ENCODE data around the gene ZFPM1.
"Not testable (repeated sequence)": the region's sequence is repeated elsewhere in the genome, so short reads cannot be mapped to it uniquely, and the experiment has no call there.

The ZFPM1 gene

GRCh38 chr16:88464447-88465318 is 11.6 kb downstream of the ZFPM1 start:
- no peak for DNase-seq (ENCODE audit: low read depth)

DNA sequence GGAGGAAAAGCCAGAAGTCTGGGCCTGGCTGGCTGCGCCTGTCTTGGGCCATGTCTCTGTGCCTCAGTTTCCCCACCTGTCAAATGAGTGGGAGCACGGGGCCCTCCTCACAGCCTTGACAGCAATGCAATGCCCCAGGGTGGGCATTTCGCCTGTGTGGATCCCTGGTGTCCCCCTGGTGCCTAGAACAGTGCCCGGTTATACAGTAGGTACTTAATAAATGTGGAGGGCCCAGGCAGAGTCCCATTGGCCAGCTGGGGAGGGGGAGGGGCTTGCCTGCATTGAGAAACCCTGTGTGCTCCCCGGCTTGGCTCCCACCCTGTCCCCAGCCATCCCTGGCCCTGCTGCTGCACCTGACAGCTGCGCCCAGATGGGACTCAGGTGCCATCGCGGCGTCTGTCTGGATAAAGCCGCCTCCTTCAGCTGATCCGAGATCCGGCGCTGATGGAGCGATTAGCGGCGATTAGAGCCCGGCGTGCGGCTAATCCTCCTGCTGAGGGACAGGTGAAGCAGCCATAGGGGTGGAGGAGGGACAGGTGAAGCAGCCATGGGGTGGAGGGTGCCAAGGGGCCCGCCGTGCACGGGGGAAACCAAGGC is 12.4 kb downstream of the ZFPM1 start:
- no peak for DNase-seq (ENCODE audit: low read depth)

DNA sequence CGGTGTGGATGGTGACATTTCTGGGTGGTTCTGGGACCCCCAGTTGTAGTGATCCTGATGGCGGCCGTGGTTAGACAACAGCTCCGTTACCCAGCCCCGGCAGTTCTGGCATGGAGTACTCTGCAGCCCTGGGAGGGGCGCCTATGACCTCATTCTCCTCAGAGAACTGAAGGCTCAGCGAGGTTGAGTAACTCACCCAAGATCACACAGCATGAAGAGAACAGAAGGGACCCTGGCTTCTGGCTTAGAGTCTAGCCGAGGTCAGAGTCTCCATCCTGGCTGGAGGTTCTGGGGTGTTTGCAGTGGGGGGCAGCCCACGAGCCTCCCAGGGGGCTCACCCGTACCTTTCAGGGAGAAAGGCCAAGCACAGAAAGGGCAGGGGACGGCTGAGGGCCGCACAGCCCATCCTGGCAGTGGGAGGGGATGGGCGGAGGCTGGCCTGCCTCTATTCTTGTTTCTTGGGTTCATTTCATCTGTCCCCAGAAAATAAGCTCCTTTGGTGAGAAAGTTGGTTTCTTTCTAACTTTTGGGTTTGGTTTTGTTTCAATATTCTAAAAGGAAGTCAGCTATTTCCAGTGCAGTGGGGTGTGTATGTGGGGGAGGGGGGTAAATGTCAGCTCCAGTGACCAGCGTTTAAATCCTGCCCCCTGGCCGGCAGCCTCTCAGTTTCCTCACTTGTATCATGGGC is 13.2 kb downstream of the ZFPM1 start:
- no peak for DNase-seq (ENCODE audit: low read depth)

DNA sequence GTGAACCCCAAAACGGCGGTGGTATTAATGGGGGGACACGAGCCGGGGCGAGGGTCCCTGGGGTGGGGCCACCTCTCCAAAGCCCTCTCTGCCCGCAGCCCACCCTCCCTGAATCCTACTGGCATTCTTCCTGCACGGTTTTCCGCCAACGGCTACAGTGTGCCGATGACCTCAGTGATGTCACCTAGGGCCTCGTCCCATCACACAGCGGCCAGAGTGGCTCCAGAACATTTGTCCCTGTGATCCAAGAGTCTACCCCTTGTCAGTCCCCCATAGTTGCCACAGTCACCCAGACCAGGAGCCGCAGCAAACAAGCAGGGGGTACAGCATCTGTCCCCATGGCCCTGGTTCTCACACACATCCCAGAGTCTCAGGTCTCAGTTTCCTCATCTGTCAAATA is 13.9 kb downstream of the ZFPM1 start:
- DNase-seq (ENCODE audit: low read depth), result no peak

GRCh38 chr16:88467541-88467944 is 14.5 kb downstream of the ZFPM1 start:
- no peak for DNase-seq (ENCODE audit: low read depth)

GRCh38 chr16:88468275-88469129 is 15.4 kb downstream of the ZFPM1 start:
- peak; percentile 41 for DNase-seq (ENCODE audit: low read depth)

GRCh38 chr16:88469615-88470395 is 16.7 kb downstream of the ZFPM1 start:
- DNase-seq (ENCODE audit: low read depth), result no peak

DNA sequence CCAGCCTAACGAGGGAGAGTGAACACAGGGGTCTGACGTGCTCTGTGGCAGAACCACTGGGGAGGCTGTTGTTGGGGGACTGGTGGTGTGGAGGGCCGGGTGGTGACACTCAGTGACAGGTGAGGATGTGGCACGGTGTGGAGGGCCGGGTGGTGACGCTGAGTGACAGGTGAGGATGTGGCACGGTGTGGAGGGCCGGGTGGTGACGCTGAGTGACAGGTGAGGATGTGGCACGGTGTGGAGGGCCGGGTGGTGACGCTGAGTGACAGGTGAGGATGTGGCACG is 17.3 kb downstream of the ZFPM1 start:
- not testable (repeated sequence) for DNase-seq (ENCODE audit: low read depth)

GRCh38 chr16:88470696-88471095 is 17.6 kb downstream of the ZFPM1 start:
- not testable (repeated sequence) for DNase-seq (ENCODE audit: low read depth)

- no peak for DNase-seq (ENCODE audit: low read depth)
These were observed 18.0 kb downstream of the ZFPM1 start for GRCh38 chr16:88471115-88471514.

DNA sequence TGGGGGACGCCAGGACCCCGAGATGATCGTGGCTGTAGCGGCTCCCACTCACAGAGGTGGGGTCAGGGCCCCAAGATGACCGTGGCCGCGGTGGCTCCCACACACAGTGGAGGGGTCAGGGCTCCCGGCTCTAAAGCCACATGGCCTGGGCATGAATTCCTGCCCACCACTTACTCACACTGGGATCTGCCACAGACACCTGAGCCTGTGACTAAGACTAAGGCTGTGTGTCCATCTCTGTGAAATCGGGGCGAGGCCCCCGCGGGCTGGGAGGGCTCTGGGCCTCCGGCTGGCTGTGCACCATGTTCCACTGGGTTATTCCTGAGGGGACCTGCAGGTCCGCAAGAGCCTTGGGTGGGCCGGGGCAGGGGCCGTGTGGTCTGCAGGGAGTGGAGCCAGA is 18.5 kb downstream of the ZFPM1 start:
- no peak for DNase-seq (ENCODE audit: low read depth)

DNA sequence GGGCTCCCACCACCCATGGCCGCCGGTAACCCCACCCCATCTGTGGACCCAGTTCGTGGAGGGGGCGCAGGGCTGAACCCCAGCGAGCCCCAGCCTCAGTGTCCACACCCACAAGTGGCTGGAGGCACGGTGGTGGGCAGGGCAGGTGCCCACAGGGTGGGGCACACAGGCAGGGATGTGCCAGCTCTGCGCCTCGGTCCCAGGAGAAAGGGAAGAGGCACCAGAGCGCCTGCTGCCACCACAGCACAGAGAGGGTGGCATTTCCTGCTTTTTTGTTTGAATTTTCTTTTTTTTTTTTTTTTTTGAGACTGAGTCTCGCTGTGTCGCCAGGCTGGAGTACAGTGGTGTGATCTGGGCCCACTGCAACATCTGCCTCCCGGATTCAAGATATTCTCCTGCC is 19.0 kb downstream of the ZFPM1 start:
- DNase-seq (ENCODE audit: low read depth), result no peak

- no peak for DNase-seq (ENCODE audit: low read depth)
These were observed 19.6 kb downstream of the ZFPM1 start for GRCh38 chr16:88472637-88473205.

- no peak for DNase-seq (ENCODE audit: low read depth)
These were observed 20.8 kb downstream of the ZFPM1 start for GRCh38 chr16:88473666-88474534.

GRCh38 chr16:88475037-88475436 is 22.0 kb downstream of the ZFPM1 start:
- no peak for DNase-seq (ENCODE audit: low read depth)

DNA sequence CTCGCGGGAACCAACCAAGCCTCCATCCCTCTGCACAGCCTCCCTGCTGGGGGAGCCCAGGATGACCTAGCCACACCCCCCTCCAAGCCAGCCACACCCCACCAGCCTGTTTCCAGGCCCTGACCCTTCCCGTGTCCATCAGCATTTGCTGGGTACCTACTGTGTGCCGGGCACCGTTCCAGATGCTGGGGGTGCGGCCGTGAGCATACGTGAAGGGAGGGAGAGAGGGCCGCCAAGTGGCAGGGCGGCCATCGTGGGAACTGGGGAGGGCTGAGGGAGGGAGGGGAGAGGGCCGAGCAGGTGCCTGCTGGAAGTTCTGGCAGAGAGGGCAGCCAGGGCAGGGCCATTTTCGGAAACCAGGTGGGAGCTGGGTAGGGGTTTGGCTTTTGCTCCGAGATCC is 23.1 kb downstream of the ZFPM1 start:
- DNase-seq (ENCODE audit: low read depth), result no peak

GRCh38 chr16:88476817-88477397 is 23.8 kb downstream of the ZFPM1 start:
- DNase-seq (ENCODE audit: low read depth), result no peak

DNA sequence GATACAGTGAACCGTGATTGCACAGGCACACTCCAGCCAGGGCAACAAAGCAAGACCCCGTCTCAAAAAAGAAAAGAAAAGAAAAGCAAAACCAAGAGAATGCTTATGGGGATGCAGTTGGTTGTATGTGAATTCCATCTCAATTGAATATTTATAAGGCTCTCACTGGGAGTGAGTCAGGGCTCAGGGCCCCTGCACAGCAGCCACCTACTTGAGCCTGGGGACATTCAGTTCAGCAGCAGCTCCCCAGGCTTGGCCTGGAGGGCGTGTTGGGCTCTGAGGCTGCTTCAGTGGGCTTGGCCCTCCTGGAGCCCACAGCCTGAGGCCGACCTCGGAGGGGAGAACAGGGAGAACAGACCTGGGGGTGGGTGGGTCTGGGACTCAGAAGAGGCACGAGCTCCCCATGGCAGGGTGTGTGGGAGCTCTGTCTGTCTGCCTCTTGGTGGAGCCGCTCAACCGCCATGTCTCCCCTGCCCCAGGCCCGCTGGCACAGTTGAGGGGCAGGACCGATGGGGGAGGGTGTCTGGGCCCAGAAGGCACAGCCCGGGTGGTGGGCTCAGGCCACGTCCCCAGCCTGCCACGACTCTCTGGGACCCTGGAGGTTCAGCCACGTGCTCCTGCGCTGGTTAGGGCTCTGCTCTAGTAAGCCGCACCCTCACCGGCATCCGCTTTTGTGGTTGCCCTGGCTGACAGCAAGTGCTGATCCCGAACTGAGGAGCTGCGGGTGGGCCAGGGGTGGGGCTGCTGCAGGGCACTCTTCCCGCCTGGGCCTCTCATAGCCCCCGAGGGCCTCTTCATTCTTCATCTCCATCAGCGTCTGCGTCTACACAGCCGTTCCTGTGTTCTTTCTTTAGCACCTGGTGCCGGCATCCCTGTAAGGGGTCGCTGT is 24.8 kb downstream of the ZFPM1 start:
- DNase-seq (ENCODE audit: low read depth), result no peak
